Measurements from ENCODE around the gene C1orf87.

The C1orf87 gene, protein sequence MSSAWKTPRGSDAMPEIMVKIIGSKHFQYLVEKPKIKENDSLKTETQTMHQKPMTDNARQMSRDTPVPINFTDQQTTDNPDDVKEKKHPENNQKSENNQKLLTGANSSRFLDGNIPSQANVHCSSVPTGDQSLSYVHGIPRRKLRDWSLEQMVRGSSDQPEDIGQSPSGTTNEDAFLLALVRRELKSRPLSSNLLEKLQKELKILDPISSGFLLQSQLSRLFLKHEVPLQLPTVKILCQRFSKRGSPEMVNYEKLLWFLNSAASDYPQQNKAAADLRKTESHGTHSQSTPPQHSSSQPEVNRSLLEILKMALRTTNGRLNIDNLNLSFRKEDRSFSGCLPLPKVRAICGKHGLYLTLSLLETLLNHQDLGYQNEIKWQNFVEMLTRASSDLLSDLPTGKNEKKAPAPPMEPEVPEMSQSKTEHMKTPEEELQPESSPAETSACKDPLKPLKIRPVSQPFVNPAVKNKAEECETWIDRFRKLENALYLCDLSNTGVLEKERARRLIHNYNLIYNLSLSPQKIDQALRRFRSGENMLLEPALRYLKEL

DNA sequence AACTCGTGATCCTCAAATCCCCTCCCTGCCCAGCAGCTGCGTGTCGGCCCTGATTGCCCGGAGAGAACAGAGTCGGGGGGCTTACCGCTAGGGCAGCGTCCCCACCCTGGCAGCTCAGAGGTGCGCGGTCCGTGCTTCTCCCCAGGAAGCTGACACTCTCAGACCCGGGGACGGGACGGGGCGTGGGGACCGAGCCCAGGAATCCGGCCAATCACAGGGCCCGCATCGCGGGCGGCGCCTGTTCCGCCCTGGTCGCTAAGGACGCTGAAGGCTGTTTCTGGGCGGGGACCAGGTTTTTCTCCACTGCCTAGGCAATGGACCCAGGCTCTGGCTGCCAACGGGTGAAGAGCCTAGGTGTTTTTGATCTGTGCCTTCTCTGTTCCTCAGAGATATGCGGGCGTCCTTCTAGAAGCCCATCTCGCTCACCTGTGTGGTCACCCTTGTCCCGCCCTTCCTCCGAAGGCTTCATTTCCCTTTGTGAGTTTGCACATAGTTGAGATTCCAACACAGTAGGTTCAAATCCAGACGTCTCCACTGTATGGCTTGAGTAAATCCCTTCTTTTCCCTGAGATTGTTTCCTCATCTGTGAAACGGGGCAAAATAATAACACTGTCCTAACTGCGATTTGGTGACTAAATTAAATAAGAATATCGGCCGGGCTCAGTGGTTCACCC, at the start of gene C1orf87:
C1orf87 (minus strand) TSS at position 166 of the 674 bp plus-strand sequence. CDS start 1,127 bp downstream, outside the sequence.
- no peak for DNase-seq

DNA sequence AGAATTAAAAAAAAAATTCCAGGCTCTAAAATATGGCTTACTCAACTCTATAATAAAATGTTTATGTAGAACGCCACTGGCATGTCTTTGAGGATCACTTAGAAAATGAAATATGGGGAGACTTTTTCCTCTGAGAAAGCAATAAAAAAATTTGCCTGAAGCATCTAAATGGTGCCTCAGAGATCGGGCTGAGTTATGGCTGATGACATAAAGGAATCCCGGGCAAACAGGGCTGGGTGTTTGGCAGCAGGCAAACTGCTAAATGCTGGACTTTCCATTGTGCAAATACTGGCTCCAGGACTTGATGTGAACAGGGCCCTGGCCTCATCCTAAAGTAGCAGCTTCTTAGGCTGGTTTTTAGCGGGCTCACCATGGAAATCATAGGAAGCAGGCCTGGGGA, 44.5 kb upstream of the C1orf87 start:
- DNase-seq, result no peak

DNA sequence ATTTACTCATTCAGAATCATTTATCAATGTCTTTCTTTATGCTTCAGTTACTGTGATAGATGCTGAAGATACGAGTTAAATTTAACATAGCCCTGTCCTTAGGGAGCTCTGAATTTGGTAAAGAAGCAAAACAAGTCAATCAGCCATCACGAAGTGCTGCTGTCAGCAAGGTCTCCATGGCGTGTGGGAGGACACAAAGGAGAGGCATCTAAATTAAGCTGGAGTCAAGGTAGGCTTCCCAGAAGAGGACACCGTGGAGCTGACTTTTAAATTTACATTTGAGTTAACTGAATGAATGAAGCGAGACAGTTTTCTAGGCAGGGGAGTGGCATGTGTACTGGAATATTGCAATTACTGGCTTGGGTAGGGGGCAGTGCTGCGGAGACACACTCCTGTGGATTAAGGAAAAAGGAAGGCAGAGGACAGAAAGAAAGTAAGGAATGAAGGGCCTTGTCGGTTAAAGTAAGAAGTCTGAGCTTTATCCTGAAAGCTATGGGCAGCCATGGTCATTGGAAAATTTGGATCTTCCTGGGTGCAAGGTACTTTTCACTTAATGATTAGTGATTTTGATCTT, 41.3 kb upstream of the C1orf87 start:
- DNase-seq, result no peak

DNA sequence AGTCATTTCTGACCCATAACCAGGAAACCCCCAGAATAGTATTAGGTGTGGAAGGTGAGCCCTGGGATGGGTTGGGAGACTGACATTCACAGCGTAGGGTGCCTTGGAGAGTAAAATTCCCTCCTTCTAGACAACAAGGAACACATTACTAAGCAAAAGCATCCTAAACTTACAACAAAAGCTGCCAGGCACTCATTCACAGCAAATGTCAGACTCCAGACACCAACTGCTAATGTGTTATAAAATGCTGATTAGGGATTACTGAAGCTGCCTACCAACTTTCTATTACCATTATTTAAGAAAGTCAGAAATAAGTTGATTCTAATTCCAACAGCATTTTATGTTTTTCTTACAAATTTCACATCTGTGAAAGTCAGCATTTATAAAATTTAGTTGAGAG, 40.0 kb upstream of the C1orf87 start:
- no peak for DNase-seq

DNA sequence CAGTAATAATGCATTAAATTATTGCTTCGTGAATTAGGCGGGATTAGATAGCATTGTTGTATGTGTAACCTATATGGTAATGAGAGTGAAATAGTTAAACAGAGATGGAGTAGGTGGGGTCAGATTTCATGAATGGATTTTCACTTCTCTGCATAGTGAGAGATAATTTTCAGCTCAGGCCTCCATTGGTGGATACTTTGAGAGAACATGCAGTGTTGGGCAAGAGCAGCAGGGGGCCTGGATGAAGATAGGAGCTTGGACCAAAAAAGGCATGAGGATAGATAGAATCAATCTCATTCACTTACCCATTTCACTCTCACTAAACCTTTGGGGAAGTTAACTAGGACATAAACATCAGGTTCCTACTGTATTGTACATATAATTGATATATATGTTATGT, 39.5 kb upstream of the C1orf87 start:
- no peak for DNase-seq

DNA sequence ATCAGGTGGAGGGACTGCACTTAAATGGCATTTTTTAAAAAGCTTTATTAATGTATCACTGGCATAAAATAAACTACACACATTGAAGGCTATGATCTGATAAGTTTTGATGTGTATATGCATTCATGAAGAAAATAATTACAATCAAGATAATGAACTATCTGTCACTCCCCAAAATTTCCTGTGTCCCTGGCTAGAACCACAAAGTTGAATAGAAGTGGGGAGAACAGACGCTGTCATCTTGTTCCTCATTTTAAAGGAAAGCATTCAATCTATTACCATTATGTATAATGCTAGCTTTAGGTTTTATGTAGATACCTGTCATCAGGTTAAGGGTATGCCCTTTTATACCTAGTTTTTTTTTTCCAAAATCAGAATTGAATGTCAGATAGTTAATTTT, 38.1 kb upstream of the C1orf87 start:
- DNase-seq, result no peak

DNA sequence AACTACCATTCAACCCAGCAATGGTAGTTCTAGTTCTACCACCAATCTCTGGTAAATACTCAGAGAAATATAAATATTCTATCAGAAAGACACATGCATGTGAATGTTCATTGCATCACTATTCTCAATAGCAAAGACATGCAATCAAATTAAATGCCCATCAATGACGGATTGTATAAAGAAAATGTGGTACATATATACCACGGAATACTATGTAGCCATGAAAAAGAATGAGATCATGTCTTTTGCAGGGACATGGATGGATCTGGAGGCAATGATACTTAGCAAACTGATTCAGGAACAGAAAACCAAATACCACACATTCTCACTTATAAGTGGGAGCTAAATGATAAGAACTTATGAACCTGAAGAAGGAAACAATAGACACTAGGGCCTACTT, 37.5 kb upstream of the C1orf87 start:
- no peak for DNase-seq

DNA sequence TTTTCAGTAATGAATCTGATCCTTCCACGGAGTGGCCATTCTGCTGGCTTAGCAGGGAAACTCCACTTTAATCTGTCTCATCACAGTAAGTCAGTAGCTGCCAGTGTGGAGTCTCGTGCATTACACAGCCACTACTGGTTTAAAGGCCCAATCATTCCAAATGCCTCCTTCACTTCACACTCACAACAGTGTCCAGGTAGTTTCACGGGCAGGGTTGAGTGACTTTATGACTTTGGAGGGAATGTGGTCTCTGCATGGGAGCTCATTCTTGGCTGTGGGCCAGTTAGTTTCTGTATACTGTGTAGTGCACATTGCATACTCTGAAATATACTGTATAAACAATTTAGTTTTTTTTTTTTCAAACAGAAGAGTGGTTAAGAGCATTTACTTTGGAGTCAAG, 34.6 kb upstream of the C1orf87 start:
- no peak for DNase-seq

DNA sequence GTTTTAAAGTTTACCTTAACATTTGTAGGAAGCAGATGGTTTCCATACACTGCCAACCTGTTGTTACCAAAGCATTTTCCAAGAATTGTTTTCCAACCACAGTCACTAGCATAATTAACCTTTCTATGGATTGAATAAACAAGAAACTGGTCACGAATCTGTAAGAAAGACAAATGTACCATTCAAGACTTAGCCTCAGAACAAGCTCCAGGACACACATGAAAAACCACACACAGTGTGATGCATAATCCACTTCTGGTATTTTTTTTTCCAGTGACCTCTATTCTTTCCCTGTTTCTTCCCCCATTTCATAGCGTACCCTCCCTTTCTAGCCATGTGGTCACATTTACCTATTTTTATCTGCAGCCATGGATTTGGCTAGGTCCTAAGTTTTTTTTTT, 29.6 kb upstream of the C1orf87 start:
- no peak for DNase-seq

DNA sequence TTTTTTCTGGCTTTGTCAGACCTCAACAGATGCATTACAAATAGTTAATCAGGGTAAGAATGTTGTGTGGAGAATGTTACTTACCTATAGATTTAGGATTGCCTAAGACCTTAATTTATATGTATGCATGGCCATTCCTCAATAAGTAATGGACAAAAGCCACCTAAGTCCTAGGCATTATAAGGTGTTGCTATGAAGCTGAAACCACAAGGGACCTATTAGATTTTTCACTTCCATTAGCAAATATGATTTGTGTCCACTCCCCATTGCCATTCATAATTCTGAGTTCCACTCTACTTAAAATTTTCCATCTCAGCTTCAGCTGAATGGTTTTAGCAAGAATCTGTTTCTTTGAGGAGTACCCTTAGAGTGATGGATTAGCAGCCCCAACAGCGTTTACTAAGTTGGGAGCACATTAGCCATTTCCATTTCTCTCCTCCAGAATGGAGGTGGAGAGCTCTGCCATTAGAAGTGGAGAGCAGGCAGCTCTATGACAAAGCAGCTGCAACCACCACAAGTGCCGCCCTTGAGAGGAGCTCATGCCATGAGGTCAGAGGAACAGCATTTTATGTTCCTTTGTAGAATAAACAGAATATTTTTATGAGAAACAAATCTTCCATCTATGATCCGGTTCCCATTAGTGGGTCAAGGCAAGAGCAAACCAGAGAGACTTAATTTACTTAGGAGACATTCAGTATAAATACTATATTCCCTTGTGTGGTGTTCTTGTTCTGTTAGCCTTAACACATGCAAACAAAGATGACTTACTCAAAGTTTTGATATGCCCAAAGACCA, 28.9 kb upstream of the C1orf87 start:
- no peak for DNase-seq

DNA sequence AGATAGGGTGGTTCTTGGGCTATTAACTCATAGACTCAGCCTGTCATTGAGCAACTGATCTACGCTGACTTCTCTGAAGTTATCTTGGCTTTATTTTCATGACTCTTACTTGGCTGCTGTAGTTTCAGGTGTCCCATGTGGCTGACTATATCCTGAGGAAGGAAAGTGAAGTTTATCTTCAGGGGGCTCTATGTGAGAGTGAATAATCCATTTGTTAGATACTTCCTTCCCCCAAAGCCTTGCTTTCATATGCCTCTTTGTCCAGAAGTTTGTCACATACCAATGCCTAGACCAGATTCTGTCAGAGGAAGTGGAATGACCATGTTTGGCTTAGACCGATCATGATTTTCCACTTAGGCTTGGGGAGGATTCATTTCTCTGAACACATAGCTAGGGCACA, 27.9 kb upstream of the C1orf87 start:
- DNase-seq, result no peak

DNA sequence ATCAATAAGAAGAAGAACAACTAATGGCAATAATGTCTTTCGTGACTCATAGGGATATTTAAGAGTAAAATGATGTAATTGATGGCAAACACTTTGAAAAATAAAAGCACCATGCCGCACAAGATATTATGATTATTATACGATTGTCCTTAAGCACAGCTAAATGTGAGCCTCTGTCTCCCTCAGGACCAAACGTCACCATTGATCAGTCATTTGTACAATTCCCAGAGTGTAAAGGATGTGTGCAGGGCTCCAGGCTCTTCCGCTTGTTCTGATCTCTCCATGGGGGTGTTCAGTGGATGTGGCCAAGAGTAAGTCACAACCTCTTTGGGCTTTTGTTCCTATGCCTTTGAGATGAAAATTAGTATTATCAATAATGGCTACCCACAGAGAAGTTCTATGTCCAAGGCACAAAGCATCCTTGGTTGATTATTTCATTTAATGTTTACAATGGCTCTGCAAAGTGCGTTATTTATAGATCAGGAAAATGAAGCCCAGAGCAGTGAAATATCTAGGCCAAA, 17.7 kb upstream of the C1orf87 start:
- DNase-seq, result no peak

DNA sequence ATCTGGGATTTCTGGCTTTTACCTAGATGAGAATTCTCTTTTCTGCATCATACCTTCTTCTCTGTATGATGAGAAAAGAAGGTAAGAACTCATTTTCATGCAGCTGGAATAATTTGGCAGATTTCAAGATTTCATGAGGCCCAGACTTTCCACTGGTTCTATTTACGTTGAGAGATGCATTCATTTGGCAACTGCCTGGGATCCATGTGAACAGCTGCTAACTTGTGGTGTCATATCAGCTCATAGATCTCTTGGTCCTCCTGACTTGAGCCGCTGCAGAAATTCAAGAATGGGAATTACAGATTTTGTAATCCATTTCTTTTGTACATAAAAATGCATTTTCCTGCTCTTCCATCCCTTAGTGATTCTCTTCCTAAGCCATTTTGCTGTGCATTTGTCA, 17.1 kb upstream of the C1orf87 start:
- DNase-seq, result no peak

DNA sequence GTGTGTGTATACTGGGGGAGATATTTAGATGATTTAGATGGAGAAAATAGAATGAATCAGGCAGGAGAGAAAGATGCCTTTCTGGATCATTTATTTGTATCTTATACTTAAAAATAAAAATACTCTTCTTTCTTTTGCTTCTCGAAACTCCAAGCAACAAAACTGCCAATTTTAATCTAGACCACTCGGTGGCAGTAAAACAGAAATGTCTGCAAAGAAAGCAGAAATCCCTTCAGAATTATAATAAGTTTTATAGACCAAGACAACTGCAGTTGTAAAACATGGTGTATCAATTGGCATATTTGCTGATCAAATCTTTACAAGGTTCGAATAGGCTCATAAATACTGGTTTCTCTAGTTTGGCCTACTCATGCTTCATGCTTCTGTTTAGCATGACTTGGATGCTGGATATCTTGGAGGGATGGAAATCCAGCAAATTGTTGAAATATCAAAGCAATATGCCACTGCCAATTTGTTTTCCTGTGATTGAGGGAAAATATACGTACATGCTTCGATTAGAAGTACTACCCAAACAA, 15.1 kb upstream of the C1orf87 start:
- DNase-seq, result no peak

DNA sequence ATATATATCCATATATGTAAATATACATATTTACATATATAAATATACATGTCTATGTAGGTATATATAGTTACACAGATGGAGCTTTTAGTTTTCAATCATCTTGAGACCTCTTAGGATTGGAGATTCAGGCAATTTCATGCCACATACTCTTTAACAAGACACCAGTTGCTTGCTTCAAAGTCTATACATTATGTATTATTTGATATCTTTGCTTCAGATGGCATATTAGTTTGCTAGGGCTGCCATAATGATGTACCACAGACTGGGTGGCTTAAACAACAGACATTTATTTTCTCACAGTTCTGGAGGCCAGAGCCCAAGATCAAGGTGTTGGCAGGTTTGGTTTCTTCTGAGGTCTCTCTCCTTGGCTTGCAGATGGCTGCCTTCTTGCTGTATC, 14.1 kb upstream of the C1orf87 start:
- DNase-seq, result no peak

DNA sequence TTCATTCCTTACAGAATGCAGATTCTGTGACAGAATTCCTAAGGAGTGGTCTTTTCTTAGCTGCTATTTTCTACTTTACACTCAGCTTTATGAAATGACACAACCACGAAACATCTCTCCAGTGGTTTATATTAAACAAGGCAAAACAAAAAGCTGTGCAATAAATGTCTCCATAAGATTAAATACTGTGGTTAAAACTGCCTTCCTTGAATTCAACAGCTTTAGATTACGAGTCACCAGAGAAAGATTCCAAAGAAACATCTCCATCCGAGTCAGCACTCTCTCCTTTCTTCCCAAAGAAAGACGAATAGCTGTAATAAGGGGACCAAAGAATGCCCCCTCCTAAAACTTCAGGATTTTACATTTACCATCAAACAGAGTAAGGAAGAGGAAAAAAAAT, 4.6 kb upstream of the C1orf87 start:
- no peak for DNase-seq

DNA sequence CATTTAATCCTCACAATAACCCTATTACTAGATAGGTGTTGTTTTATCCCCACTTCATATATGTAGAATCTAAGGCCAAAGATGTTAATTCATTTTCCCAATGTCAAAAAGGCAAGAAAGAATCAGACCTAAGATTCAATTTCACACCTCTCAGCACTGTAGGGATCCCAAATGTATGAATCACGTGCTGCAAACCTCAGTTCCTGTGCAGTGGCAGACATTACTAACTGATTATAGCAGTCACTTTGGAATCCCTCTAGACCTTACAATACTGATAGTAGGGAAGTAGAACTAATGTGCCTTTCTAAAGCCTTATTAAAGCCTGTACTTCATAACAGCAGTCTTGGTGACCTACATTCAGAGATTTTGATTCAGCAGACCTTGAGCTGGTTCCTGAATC, 2.3 kb downstream of the C1orf87 start:
- DNase-seq, result no peak

DNA sequence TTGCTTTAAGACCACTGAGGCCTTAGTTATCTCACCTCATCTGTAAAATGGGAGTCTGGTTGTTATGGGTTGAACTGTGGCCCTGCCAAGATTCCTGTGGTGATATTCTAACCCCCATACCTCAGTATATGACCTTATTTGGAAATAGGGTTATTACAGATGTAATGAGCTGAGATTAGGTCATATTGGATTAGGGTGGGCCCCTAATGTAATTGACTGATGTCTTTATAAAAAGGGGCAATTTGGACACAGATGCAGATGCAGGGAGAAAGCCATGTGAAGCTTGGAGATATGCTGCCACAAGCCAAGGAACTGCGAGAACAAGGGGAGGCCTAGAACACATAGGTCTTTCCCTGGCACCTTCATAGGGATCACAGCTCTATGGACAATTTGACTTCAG, 3.9 kb downstream of the C1orf87 start:
- DNase-seq, result no peak

DNA sequence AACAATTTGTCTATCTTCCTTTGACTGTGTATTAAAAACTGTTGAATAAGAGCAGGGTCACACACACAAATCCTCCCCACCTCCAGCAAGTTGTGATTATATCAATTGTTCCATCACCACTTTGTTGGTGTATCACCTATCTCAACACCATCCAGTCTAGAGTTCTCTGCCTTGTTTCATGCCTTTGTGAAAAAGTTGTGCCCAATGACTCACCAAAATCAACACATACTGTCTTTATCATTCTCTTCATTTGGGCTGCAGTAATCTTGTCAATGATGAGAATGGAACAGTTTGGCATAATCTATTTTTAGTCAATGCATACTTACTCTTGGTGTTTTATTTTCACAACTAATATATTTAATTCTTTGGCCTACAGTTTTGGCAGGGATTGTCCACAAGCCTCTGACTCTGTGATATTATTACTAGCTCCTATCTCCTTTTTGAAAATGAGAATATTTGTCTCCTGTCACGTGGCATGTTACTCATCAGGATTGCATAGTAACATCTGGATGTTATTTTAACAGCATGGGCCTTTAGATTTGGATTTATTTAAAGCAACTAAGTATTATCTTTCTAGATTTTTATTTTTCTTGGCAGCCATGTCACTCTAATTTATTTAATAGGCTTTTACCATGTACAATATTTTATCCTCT, 5.1 kb downstream of the C1orf87 start:
- no peak for DNase-seq

DNA sequence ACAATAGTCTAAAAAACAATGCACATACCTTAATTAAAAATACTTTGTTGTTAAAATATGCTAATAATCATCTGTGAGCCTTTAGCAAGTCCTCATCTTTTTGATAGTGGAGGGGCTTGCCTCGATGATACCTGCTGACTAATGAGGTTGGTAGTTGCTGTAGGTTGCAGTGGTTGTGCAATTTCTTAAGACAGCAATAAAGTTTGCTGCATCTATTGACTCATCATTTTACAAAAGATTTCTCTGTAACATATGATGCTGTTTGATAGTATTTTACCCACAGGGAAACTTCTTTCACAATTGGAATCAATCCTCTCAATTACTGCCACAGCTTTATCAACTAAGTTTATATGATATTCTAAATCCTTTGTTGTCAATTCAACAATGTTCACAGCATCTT, 7.6 kb downstream of the C1orf87 start:
- DNase-seq, result no peak

DNA sequence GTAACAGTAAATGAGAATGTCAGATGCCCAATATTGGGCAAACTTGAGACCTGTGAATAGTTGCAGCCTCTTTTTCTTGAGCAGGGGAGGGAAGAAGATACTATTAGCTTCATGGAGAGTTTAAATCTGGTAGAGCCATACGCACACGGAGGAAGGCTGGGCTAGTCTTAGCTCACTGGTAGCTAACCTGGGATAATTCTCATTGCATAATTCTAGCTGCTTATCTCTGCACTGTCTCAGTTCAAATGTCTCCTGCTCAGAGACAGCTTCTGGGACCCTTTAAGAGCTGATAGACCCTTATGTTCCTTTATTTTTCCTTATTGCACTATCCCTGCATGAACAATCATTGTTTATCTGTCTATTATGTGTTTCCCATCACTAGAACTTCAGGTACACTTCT, 8.4 kb downstream of the C1orf87 start:
- no peak for DNase-seq

DNA sequence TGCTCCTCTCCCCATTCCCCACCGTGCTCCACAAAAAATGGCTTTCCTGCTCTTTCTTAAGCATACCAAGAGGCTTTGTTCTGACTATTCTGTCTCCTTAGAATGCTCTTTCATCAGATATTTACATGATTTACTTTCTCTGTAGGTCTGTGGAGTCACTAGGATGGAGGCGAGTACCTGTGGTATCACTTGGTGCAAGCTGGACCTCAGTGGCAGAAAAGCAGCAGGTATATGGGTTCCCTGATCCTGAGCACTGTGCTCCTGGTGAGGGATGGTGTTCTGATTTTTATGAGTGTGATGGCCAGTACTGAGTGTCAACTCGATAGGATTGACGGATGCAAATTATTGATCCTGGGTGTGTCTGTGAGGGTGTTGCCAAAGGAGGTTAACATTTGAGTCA, 10.0 kb downstream of the C1orf87 start:
- DNase-seq, result no peak
